GM23248 (cell line): Measurements from ENCODE around the gene INTS3. TPM values are rescaled to one million over a fixed set of nuclear protein-coding genes. Genes with fewer than 3 reads are reported as not detected.

Experiments used
- DNase-seq: peaks from one replicate; pipeline ENCODE4 v3.0.0-alpha.2; 2015
- H2AFZ ChIP-seq: fragments of 200-600 bp; sonication (generic); 2 replicates; pipeline ENCODE4 v1.6.1; 2016; ENCODE audit warnings: antibody characterized with exemption
- H3F3A ChIP-seq: fragments of 200-600 bp; sonication (generic); 2 replicates; pipeline ENCODE4 v1.6.1; 2016; ENCODE audit warnings: mild to moderate bottlenecking, antibody characterized with exemption, mixed run types; ENCODE audit not compliant: insufficient read depth
- H3K27ac ChIP-seq: fragments of 200-600 bp; sonication (generic); 2 replicates; pipeline ENCODE4 v1.5.1; 2016; ENCODE audit warnings: mild to moderate bottlenecking
- H3K27me3 ChIP-seq: fragments of 200-600 bp; sonication (generic); replicated peaks from 2 replicates; pipeline ENCODE4 v1.6.1; 2016; ENCODE audit warnings: mild to moderate bottlenecking; ENCODE audit not compliant: insufficient read depth
- H3K36me3 ChIP-seq: fragments of 200-600 bp; sonication (generic); 2 replicates; pipeline ENCODE4 v1.6.1; 2016; ENCODE audit warnings: low read depth, mild to moderate bottlenecking
- H3K4me1 ChIP-seq: fragments of 200-600 bp; sonication (generic); 2 replicates; pipeline ENCODE4 v1.6.1; 2016; ENCODE audit warnings: mild to moderate bottlenecking; ENCODE audit not compliant: insufficient read depth
- H3K4me2 ChIP-seq: fragments of 200-600 bp; sonication (generic); one replicate; pipeline ENCODE4 v1.6.1; 2016; ENCODE audit warnings: mild to moderate bottlenecking; ENCODE audit not compliant: unreplicated experiment
- H3K4me3 ChIP-seq: fragments of 200-600 bp; sonication (generic); 2 replicates; pipeline ENCODE4 v1.5.1; 2016; ENCODE audit warnings: mild to moderate bottlenecking
- H3K79me2 ChIP-seq: fragments of 200-600 bp; sonication (generic); 2 replicates; pipeline ENCODE4 v1.6.1; 2016; ENCODE audit warnings: mild to moderate bottlenecking; ENCODE audit not compliant: insufficient read depth
- H3K9ac ChIP-seq: fragments of 200-600 bp; sonication (generic); 2 replicates; pipeline ENCODE4 v1.6.1; 2016; ENCODE audit warnings: mild to moderate bottlenecking
- H3K9me2 ChIP-seq: fragments of 200-600 bp; sonication (generic); 2 replicates; pipeline ENCODE4 v1.6.1; 2016; ENCODE audit warnings: mixed run types, mild to moderate bottlenecking, moderate library complexity; ENCODE audit not compliant: insufficient read depth
- H3K9me3 ChIP-seq: fragments of 200-600 bp; sonication (generic); one replicate; pipeline ENCODE4 v1.6.1; 2017; ENCODE audit warnings: low read depth
- H4K20me1 ChIP-seq: fragments of 200-600 bp; sonication (generic); 2 replicates; pipeline ENCODE4 v1.6.0; 2016; ENCODE audit not compliant: insufficient read depth
- EZH2 ChIP-seq: fragments of 200-600 bp; sonication (generic); IDR thresholded peaks from 2 replicates; pipeline ENCODE4 v1.6.1; 2018; ENCODE audit warnings: antibody characterized with exemption, mild to moderate bottlenecking; ENCODE audit not compliant: insufficient read depth, poor library complexity, severe bottlenecking
- EZH2phosphoT487 ChIP-seq: fragments of 200-600 bp; sonication (generic); IDR thresholded peaks from 2 replicates; pipeline ENCODE4 v1.6.1; 2018; ENCODE audit warnings: antibody characterized with exemption, moderate library complexity, mild to moderate bottlenecking, low read depth; ENCODE audit not compliant: insufficient read depth
- WGBS, 2 experiments: methylation state at CpG; one replicate each; pipeline ENCODE4 v1.1.6; 2015 to 2017; ENCODE audit warnings: low lambda C conversion rate in 2 of 2, low coverage in 1 of 2; ENCODE audit errors: missing lambda C conversion rate in 2 of 2; 5-methylcytosine and 5-hydroxymethylcytosine counted together
- in situ Hi-C: fragments of 300-500 bp; cut with MboI; formaldehyde crosslinking; loops from 2 replicates; pipeline ENCODE4 v1.15.0; 2020
- polyA plus RNA-seq: library from polyadenylated mRNA; unstranded; fragments of >200 nt; fragmentation: Nextera tagmentation; extraction: Ambion mirVana; gene quantifications from 2 replicates; pipeline ENCODE4 v1.2.1, GENCODE V29; 2016
- total RNA-seq: library from RNA; depleted of rRNA; stranded (reverse); fragments of >200 nt; shearing (Covaris generic); gene quantifications from 2 replicates; pipeline ENCODE4 v1.2.3, GENCODE V29; 2014; rRNA removed

INTS3 gene
- total RNA-seq (40.2 and 41.5 TPM in 2 replicates), polyA plus RNA-seq (17.3 and 19.9 TPM in 2 replicates)

DNA sequence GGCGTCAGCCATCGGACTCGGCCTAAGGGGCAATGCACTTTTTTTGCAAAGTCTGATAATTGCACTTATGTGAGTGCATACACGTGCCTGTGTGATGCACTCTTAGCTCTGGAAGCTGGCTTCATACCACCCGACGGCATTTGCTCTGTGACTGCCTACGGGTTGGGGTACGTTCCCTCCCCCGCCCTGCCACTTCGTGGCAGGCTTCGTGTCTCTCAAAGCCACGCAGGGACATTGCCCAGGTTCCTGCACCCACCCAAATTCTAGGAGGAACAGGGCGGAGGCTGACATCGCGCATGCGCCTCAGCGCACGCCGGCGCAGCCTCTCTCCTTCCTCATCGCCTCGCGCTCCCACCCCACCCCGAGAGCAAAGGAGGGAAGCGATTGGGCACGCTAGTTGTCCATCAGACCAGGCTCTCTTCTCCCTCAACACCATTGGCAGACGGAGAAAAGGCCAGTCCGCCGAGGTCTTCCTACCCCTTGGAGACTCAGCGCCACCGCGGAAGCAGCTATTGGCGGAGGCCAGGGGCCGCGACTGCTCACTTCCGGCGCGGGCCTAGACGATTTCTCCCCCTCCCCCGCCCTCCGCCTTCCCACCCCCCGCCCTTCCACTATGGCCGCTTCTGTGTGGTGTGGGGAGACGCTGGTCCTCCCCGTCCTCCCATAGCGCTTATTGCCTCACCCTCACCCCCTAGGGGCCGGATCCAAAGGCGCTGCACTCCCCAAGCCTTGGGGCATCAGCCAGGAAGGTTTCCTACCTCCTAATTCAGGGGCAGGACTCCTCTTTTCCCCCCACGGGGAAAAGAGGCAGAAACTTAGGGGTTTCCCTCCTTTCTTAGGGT lies at the start of gene INTS3:
INTS3 (plus strand) TSS at position 588 of the 842 bp plus-strand sequence. CDS start 585 bp downstream, outside the sequence.
- in situ Hi-C loops = loop anchor here (25.0 kb wide), 1 partner anchor 365 kb away; the partner anchor contains the start of gene S100A9
- H3K9me3 ChIP-seq = no peaks in the 10 kb centered on the region
- H3K27me3 ChIP-seq = no peaks in the 10 kb centered on the region
- peak; percentile 100 for DNase-seq
- 0 out of 2 replicates have a peak, but pooled peaks cover 13% of the 10 kb centered on the region for H3F3A ChIP-seq
- peak within 1 kb of the TSS; percentile 93 for H3K4me2 ChIP-seq
- H2AFZ ChIP-seq = peak within 1 kb of the TSS; percentile 89
- no peaks in the 10 kb centered on the region for H4K20me1 ChIP-seq
- peak within 1 kb of the TSS; percentile 78 for H3K27ac ChIP-seq
- H3K9me2 ChIP-seq = no peaks in the 10 kb centered on the region
- H3K36me3 ChIP-seq = no peaks in the 10 kb centered on the region
- TF ChIP-seq EZH2phosphoT487 = no peak
- no peak for TF ChIP-seq EZH2
- peak within 1 kb of the TSS; percentile 96 for H3K4me3 ChIP-seq
- H3K4me1 ChIP-seq = 0 out of 2 replicates have a peak, but pooled peaks cover 9% of the 10 kb centered on the region
- 1% methylated on average over 47 to 49 of the region's 49 CpGs for WGBS, 2 experiments
- H3K79me2 ChIP-seq = peaks cover 37% of the 10 kb centered on the region
- peak within 1 kb of the TSS; percentile 96 for H3K9ac ChIP-seq

DNA sequence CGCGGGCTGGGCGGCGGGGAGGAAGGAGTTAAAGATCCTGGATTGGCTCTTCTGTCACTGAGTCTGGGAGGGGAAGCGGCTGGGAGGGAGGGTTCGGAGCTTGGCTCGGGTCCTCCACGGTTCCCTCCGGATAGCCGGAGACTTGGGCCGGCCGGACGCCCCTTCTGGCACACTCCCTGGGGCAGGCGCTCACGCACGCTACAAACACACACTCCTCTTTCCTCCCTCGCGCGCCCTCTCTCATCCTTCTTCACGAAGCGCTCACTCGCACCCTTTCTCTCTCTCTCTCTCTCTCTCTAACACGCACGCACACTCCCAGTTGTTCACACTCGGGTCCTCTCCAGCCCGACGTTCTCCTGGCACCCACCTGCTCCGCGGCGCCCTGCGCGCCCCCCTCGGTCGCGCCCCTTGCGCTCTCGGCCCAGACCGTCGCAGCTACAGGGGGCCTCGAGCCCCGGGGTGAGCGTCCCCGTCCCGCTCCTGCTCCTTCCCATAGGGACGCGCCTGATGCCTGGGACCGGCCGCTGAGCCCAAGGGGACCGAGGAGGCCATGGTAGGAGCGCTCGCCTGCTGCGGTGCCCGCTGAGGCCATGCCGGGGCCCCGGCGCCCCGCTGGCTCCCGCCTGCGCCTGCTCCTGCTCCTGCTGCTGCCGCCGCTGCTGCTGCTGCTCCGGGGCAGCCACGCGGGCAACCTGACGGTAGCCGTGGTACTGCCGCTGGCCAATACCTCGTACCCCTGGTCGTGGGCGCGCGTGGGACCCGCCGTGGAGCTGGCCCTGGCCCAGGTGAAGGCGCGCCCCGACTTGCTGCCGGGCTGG lies 49.1 kb upstream of the INTS3 start, which contains the start of gene NPR1:
NPR1 (plus strand) TSS at position 170 of the 818 bp plus-strand sequence; CDS start at position 591, 421 bp downstream.
- Histone ChIP-seq H3K9me3 (no peaks in the 10 kb centered on the region), H4K20me1 (no peaks in the 10 kb centered on the region), H3K27ac (no peak within 1 kb of the TSS), H3F3A (no peaks in the 10 kb centered on the region), H3K4me3 (peak within 1 kb of the TSS; percentile 57), H3K79me2 (no peaks in the 10 kb centered on the region), H3K4me2 (peak within 1 kb of the TSS; percentile 56), H3K36me3 (no peaks in the 10 kb centered on the region), H2AFZ (peak within 1 kb of the TSS; percentile 77), H3K4me1 (no peaks in the 10 kb centered on the region), H3K9ac (no peak within 1 kb of the TSS), H3K27me3 (peaks cover 7% of the 10 kb centered on the region; the same call in 1 of the 2 replicates), H3K9me2 (no peaks in the 10 kb centered on the region)
- 1 to 2% methylated on average over 51 to 70 of the region's 78 CpGs for WGBS, 2 experiments
- in situ Hi-C loops = loop anchor here (5.0 kb wide), 1 partner anchor 309 kb away; the partner anchor contains the start of gene RAB13
- TF ChIP-seq EZH2phosphoT487 (no peak), EZH2 (no peak)
- peak; percentile 74 for DNase-seq

DNA sequence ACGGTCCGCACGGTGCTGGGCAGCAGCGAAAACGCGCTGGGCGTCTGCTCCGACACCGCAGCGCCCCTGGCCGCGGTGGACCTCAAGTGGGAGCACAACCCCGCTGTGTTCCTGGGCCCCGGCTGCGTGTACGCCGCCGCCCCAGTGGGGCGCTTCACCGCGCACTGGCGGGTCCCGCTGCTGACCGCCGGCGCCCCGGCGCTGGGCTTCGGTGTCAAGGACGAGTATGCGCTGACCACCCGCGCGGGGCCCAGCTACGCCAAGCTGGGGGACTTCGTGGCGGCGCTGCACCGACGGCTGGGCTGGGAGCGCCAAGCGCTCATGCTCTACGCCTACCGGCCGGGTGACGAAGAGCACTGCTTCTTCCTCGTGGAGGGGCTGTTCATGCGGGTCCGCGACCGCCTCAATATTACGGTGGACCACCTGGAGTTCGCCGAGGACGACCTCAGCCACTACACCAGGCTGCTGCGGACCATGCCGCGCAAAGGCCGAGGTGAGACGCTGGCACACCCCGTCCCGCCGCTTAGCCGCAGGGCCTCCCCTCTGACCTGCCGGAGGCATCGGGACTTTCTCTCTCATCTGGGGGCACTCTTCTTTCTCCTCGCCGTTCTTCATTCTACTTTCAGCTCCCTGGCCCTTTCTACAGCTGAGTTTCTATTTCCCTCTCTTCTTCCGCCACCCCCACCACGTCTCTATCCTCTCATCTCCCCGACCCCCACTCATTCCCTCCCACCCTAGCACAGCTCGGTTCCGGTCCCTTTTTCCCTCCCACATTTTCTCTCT lies 48.3 kb upstream of the INTS3 start:
- in situ Hi-C loops = loop anchor here (5.0 kb wide), 1 partner anchor 308 kb away; the partner anchor contains the start of gene RAB13

More for the DNA sequence above, 48.3 kb upstream of the INTS3 start:
- no peaks in the 10 kb centered on the region for H3K4me1 ChIP-seq
- peak; percentile 73 for TF ChIP-seq EZH2
- TF ChIP-seq EZH2phosphoT487 = no peak
- H3K9ac ChIP-seq = no peak overlapping the region
- no peaks in the 10 kb centered on the region for H3K9me3 ChIP-seq
- WGBS, 2 experiments = 6 to 8% methylated on average over 54 to 59 of the region's 73 CpGs
- H4K20me1 ChIP-seq = no peaks in the 10 kb centered on the region
- H3K27me3 ChIP-seq = peaks cover 7% of the 10 kb centered on the region; the same call in 1 of the 2 replicates
- peak; percentile 52 for DNase-seq
- no peaks in the 10 kb centered on the region for H3K36me3 ChIP-seq
- peak overlapping the region; percentile 77 for H2AFZ ChIP-seq
- H3K4me2 ChIP-seq = peak overlapping the region; percentile 56
- H3K4me3 ChIP-seq = peak overlapping the region; percentile 57
- no peaks in the 10 kb centered on the region for H3K9me2 ChIP-seq
- H3K79me2 ChIP-seq = no peaks in the 10 kb centered on the region
- no peak overlapping the region for H3K27ac ChIP-seq
- no peaks in the 10 kb centered on the region for H3F3A ChIP-seq
